IMR-90 (cell line): ENCODE measurements around the gene ERG28.

ENCODE experiments used
- CTCF ChIP-seq: conservative IDR thresholded peaks from 2 replicates; pipeline ENCODE4 v1.5.1; 2012; ENCODE audit warnings: mild to moderate bottlenecking, low read depth, low read length, improper control_type of control experiment
- MAZ ChIP-seq: IDR thresholded peaks from 2 replicates; pipeline ENCODE4 v1.6.1; 2012; ENCODE audit warnings: low read depth, mild to moderate bottlenecking, low read length, improper control_type of control experiment, moderate library complexity, borderline replicate concordance
- POLR2A ChIP-seq: IDR thresholded peaks from 2 replicates; pipeline ENCODE4 v1.6.1; 2012; ENCODE audit warnings: mild to moderate bottlenecking, low read depth, low read length
- RAD21 ChIP-seq: IDR thresholded peaks from 2 replicates; pipeline ENCODE4 v1.6.1; 2012; ENCODE audit warnings: low read length, improper control_type of control experiment

- no peak for TF ChIP-seq CTCF
- TF ChIP-seq POLR2A = no peak
- no peak for TF ChIP-seq MAZ
- no peak for TF ChIP-seq RAD21
Observed at GRCh38 chr14:75667099-75667765, 6.6 kb upstream of the ERG28 start.
